Measurements from ENCODE around the gene FBXL17.

DNA sequence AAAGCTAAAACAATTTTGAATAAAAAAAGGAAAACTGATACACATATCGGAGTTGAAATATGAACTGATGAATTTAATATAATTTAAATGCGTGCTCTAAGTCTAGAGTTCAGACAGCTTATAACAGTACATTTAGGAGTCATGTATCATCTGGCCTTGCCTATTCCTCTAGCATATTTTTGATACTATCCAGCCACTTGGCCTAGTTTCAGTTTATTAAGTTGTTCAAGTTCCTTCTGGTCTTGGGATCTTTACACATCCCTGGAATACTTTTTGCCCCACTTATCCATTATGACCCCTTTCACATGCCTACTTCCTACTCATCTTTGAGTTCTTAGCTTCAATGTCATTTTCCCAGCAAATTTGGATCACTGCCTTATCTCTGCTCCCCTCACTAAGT, 518.8 kb downstream of the FBXL17 start:
- TF ChIP-seq, protein P1, sequence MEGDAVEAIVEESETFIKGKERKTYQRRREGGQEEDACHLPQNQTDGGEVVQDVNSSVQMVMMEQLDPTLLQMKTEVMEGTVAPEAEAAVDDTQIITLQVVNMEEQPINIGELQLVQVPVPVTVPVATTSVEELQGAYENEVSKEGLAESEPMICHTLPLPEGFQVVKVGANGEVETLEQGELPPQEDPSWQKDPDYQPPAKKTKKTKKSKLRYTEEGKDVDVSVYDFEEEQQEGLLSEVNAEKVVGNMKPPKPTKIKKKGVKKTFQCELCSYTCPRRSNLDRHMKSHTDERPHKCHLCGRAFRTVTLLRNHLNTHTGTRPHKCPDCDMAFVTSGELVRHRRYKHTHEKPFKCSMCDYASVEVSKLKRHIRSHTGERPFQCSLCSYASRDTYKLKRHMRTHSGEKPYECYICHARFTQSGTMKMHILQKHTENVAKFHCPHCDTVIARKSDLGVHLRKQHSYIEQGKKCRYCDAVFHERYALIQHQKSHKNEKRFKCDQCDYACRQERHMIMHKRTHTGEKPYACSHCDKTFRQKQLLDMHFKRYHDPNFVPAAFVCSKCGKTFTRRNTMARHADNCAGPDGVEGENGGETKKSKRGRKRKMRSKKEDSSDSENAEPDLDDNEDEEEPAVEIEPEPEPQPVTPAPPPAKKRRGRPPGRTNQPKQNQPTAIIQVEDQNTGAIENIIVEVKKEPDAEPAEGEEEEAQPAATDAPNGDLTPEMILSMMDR (IDR thresholded peaks at IDR 0.05; ENCODE audit: low read depth, low read length, missing input control): no peak
- TF ChIP-seq MAX (IDR thresholded peaks at IDR 0.05) (no peak), FOXA1 (IDR thresholded peaks at IDR 0.05) (no peak), GABPA (IDR thresholded peaks at IDR 0.05 in 1 of 2, conservative IDR thresholded peaks at IDR 0.05 in 1 of 2) (no peak), ZBTB33 (IDR thresholded peaks at IDR 0.05) (no peak), HNF4G (IDR thresholded peaks at IDR 0.05) (no peak), YY1 (IDR thresholded peaks at IDR 0.05) (no peak)

Measured in liver (tissue), 3 donors.